Smooth muscle cell (in vitro differentiated cells): Measurements from ENCODE around the gene DCC. TPM values are rescaled to one million over a fixed set of nuclear protein-coding genes. Genes with fewer than 3 reads are reported as not detected.

ENCODE experiments used
- DNase-seq: peaks from one replicate; lab custom pipeline; 2025; ENCODE audit not compliant: unreplicated experiment; lab: John Stamatoyannopoulos, UW
- H2AFZ ChIP-seq: fragments of 200-600 bp; sonication (generic); 2 replicates; pipeline ENCODE4 v1.6.0; 2016; ENCODE audit warnings: antibody characterized with exemption, low read depth, mild to moderate bottlenecking
- H3F3A ChIP-seq: fragments of 200-600 bp; sonication (generic); 2 replicates; pipeline ENCODE4 v1.6.0; 2017; ENCODE audit warnings: antibody characterized with exemption, low read depth
- H3K27ac ChIP-seq: fragments of 200-600 bp; sonication (generic); 2 replicates; pipeline ENCODE4 v1.5.1; 2016; ENCODE audit warnings: low read depth, mild to moderate bottlenecking
- H3K27me3 ChIP-seq: fragments of 200-600 bp; sonication (generic); 2 replicates; pipeline ENCODE4 v1.6.1; 2016; ENCODE audit warnings: low read depth, mild to moderate bottlenecking
- H3K36me3 ChIP-seq: fragments of 200-600 bp; sonication (generic); 2 replicates; pipeline ENCODE4 v1.5.1; 2016; ENCODE audit warnings: low read depth
- H3K4me1 ChIP-seq: fragments of 200-600 bp; sonication (generic); 2 replicates; pipeline ENCODE4 v1.5.1; 2016; ENCODE audit warnings: low read depth
- H3K4me2 ChIP-seq: fragments of 200-600 bp; sonication (generic); 2 replicates; pipeline ENCODE4 v1.6.0; 2016; ENCODE audit warnings: mild to moderate bottlenecking
- H3K4me3 ChIP-seq: fragments of 200-600 bp; sonication (generic); 2 replicates; pipeline ENCODE4 v1.5.1; 2016; ENCODE audit warnings: mild to moderate bottlenecking
- H3K79me2 ChIP-seq: fragments of 200-600 bp; sonication (generic); 2 replicates; pipeline ENCODE4 v1.6.0; 2016; ENCODE audit warnings: low read depth, mild to moderate bottlenecking
- H3K9ac ChIP-seq: fragments of 200-600 bp; sonication (generic); 2 replicates; pipeline ENCODE4 v1.6.0; 2016; ENCODE audit warnings: low read depth
- H3K9me3 ChIP-seq: fragments of 200-600 bp; sonication (generic); replicated peaks from 2 replicates; pipeline ENCODE4 v1.5.1; 2016; ENCODE audit warnings: low read depth
- H4K20me1 ChIP-seq: fragments of 200-600 bp; sonication (generic); 2 replicates; pipeline ENCODE4 v1.6.0; 2016; ENCODE audit warnings: low read depth
- WGBS: methylation state at CpG from one replicate; pipeline ENCODE4 v1.1.7; 2016; ENCODE audit warnings: low lambda C conversion rate; 5-methylcytosine and 5-hydroxymethylcytosine counted together
- polyA plus RNA-seq: library from polyadenylated mRNA; unstranded; fragments of >200 nt; fragmentation: Nextera tagmentation; extraction: Ambion mirVana; gene quantifications from 2 replicates; pipeline ENCODE4 v1.2.1, GENCODE V29; 2016
- total RNA-seq: library from RNA; depleted of rRNA; stranded (reverse); fragments of >200 nt; gene quantifications from 2 replicates; pipeline ENCODE4 v1.2.3, GENCODE V29; 2014
- TF ChIP-seq, protein P1 (sequence below): fragments of 200-600 bp; sonication (generic); IDR thresholded peaks from 2 replicates; pipeline ENCODE4 v1.5.1; 2017; ENCODE audit warnings: borderline replicate concordance, mild to moderate bottlenecking, antibody characterized with exemption; ENCODE audit not compliant: insufficient read depth, poor library complexity, severe bottlenecking

The DCC gene
- total and polyA plus RNA-seq, 2 experiments from 2014 or later: not detected

DNA sequence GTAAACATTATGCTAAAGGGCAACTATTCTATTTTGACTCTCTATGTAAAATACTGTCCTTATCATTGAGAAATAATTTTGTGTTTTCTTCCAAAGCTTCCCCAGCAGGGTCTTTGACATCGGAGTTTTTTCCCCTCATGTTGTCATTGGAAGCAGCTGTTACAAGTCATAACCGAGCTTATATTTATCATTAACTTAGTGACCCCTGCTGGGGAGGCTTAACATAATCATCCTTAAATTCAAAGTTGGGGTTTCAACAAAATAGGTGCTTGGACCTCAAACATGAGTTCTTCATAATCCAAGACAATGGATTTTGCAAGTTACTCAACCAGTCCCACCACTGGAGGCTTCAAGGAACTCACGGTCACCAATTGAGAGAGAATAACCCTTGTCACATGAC is 330.9 kb downstream of the DCC start:
- H3K27ac ChIP-seq: no peak overlapping the region
- no peaks in the 10 kb centered on the region for H3K36me3 ChIP-seq
- DNase-seq: no peak
- TF ChIP-seq, protein P1, sequence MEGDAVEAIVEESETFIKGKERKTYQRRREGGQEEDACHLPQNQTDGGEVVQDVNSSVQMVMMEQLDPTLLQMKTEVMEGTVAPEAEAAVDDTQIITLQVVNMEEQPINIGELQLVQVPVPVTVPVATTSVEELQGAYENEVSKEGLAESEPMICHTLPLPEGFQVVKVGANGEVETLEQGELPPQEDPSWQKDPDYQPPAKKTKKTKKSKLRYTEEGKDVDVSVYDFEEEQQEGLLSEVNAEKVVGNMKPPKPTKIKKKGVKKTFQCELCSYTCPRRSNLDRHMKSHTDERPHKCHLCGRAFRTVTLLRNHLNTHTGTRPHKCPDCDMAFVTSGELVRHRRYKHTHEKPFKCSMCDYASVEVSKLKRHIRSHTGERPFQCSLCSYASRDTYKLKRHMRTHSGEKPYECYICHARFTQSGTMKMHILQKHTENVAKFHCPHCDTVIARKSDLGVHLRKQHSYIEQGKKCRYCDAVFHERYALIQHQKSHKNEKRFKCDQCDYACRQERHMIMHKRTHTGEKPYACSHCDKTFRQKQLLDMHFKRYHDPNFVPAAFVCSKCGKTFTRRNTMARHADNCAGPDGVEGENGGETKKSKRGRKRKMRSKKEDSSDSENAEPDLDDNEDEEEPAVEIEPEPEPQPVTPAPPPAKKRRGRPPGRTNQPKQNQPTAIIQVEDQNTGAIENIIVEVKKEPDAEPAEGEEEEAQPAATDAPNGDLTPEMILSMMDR: peak; percentile 28
- H3F3A ChIP-seq: no peaks in the 10 kb centered on the region
- H3K4me3 ChIP-seq: no peak overlapping the region
- H3K4me2 ChIP-seq: no peak overlapping the region
- no peaks in the 10 kb centered on the region for H3K79me2 ChIP-seq
- no peak overlapping the region for H2AFZ ChIP-seq
- WGBS: 48% methylated on average over 3 of the region's 3 CpGs
- no peak overlapping the region for H3K9ac ChIP-seq
- H4K20me1 ChIP-seq: no peaks in the 10 kb centered on the region
- H3K9me3 ChIP-seq: no peaks in the 10 kb centered on the region
- H3K27me3 ChIP-seq: no peaks in the 10 kb centered on the region
- H3K4me1 ChIP-seq: peaks cover 8% of the 10 kb centered on the region

DNA sequence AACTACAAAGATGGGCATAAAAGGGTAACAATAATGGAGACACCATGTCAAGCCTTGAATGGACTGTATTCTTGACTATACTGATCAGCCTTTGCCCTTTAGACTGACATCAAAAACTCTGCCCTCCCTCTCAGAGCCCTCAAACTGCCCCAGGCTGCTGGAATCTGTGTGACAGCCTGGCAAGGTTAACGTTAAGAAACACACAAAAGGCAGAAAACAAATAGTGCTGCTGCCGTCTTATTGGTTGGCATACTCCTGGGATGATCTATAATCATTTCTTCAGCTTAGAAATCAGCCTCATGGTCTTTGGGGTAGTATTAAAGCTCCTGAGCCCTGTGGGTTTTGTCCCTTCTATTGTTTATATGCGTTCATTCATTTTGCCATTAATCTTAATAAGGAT is 338.0 kb downstream of the DCC start:
- no peak overlapping the region for H3K27ac ChIP-seq
- TF ChIP-seq, protein P1: no peak
- no peak for DNase-seq
- H3K9ac ChIP-seq: no peak overlapping the region
- no peaks in the 10 kb centered on the region for H4K20me1 ChIP-seq
- H3K27me3 ChIP-seq: no peaks in the 10 kb centered on the region
- no peak overlapping the region for H3K4me3 ChIP-seq
- no peaks in the 10 kb centered on the region for H3K9me3 ChIP-seq
- WGBS: 71% methylated on average over 3 of the region's 3 CpGs
- H3F3A ChIP-seq: no peaks in the 10 kb centered on the region
- H3K79me2 ChIP-seq: no peaks in the 10 kb centered on the region
- H2AFZ ChIP-seq: peak overlapping the region; percentile 21
- H3K4me1 ChIP-seq: peaks cover 16% of the 10 kb centered on the region
- H3K36me3 ChIP-seq: no peaks in the 10 kb centered on the region
- no peak overlapping the region for H3K4me2 ChIP-seq

DNA sequence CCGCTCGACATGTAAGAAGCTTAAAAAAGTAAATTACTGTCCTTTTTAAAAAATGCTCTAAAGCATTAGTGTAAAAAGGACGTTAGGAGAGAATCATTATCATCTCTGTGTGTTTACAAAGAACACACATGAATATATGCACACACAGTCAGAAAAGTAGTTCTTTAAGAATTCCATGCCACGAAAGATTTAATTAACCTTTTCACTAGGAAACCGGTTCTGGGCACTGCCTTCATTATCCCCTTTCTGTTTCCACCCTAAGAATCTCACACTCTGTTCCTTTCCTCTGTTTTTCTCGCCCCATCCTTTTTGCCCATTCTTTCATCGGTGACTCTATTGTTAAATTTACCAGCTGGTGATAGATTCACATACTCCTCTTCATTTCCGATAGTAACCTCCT is 338.6 kb downstream of the DCC start:
- H3K4me1 ChIP-seq: peaks cover 16% of the 10 kb centered on the region
- H4K20me1 ChIP-seq: no peaks in the 10 kb centered on the region
- H3F3A ChIP-seq: no peaks in the 10 kb centered on the region
- no peaks in the 10 kb centered on the region for H3K79me2 ChIP-seq
- H3K4me2 ChIP-seq: no peak overlapping the region
- WGBS: 79% methylated on average over 8 of the region's 8 CpGs
- H3K27ac ChIP-seq: no peak overlapping the region
- no peaks in the 10 kb centered on the region for H3K9me3 ChIP-seq
- peak overlapping the region; percentile 21 for H2AFZ ChIP-seq
- TF ChIP-seq, protein P1: no peak
- no peak overlapping the region for H3K9ac ChIP-seq
- no peak overlapping the region for H3K4me3 ChIP-seq
- no peaks in the 10 kb centered on the region for H3K36me3 ChIP-seq
- H3K27me3 ChIP-seq: no peaks in the 10 kb centered on the region
- DNase-seq: no peak

DNA sequence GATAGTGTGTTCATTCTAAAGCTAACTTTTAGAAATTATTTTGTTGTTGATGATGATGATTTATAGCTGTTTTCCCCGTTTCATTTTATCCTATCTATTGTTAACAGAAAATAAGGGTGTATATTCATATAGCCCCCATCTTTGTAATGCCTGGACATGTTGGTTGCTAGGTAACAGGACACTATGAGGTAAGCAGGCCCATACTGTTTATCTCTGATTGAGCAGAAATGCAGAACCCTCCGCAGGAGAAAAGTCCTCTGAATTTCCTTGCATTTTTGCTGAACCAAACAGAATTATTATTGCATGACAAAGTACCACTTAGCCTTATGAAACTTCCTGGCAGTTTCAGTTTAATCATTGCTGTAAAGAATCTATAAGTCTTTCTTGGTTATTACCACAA is 339.4 kb downstream of the DCC start:
- 37% methylated on average over 2 of the region's 2 CpGs for WGBS
- Histone ChIP-seq H3K4me3 (no peak overlapping the region), H3K9ac (no peak overlapping the region), H2AFZ (no peak overlapping the region), H3K4me2 (no peak overlapping the region), H3K79me2 (no peaks in the 10 kb centered on the region), H3K36me3 (no peaks in the 10 kb centered on the region), H4K20me1 (no peaks in the 10 kb centered on the region), H3K27me3 (no peaks in the 10 kb centered on the region), H3F3A (no peaks in the 10 kb centered on the region), H3K27ac (no peak overlapping the region), H3K4me1 (peaks cover 16% of the 10 kb centered on the region), H3K9me3 (no peaks in the 10 kb centered on the region)
- no peak for DNase-seq
- TF ChIP-seq, protein P1: no peak
